GM21360 (cell line): ENCODE results near the gene AK9.

Source experiments
- ATAC-seq: cut with Tn5 transposase; IDR thresholded peaks from one replicate; pipeline ENCODE4 v1.9.1; 2021; ENCODE audit warnings: mild to moderate bottlenecking, moderate library complexity; ENCODE audit not compliant: unreplicated experiment

The AK9 gene

GRCh38 chr6:109515781-109516409 lies 175.1 kb downstream of the AK9 start:
- no peak for ATAC-seq

- no peak for ATAC-seq
Observed at GRCh38 chr6:109514946-109515345, 176.1 kb downstream of the AK9 start.

GRCh38 chr6:109513571-109514071 lies 177.4 kb downstream of the AK9 start:
- ATAC-seq: no peak

DNA sequence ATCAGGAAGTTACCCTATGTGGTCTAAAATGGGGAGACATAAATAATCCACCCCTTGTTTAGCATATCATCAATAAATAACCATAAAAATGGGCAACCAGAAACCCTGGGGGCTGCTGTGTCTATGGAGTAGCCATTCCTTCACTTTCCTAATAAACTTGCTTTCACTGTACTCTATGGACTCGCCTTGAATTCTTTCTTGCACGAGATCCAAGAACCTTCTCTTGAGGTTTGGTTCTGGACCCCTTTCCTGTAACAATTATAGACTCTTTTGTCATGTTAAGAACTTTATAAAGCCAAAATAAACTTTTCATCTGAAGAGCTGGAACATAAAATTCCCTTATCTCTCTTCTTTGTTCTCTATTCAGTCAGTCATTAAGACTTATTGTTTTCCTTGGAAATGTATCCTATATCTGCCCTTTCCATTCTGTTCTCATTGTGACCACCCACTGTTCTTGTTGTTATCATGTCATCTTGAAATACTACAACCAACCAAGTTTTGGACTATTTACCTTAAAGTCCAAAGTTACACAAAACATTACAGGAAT lies 178.7 kb downstream of the AK9 start:
- no peak for ATAC-seq

GRCh38 chr6:109511832-109512231 lies 179.2 kb downstream of the AK9 start:
- no peak for ATAC-seq

- no peak for ATAC-seq
Observed at GRCh38 chr6:109510358-109510757, 180.6 kb downstream of the AK9 start.

DNA sequence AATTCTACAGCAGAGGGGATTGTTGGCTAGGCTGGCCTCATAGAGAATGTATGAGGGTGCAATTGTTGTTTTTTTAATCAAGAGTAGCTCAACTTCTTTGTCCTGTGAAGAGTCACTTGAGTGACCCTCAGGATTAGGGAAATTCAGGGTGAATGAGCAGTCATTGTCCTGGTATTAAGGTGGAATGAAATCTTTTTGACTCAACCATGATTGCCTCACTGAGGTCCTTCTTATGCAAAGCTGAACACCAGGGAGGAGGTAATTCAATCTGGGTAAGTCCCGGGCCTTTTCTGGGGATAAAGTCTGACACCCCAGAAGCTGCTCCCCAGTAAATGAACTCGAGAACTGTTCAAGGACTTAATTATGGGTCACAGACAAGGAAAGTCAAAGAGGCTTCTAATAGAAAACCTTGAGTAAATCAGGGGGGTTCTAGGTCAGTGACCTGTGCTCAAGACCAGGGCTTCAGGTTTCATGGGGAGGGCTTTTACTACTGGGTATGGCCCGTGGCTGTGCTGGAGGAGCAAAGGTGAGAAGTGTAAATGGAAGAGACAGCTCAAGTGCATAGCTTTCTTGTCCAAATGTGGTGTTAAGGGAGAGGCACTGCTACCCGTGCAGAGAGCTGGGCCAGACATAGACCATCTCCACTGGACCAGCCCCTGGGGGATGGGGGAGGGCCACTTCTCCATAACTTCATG lies 182.7 kb downstream of the AK9 start:
- ATAC-seq: no peak

DNA sequence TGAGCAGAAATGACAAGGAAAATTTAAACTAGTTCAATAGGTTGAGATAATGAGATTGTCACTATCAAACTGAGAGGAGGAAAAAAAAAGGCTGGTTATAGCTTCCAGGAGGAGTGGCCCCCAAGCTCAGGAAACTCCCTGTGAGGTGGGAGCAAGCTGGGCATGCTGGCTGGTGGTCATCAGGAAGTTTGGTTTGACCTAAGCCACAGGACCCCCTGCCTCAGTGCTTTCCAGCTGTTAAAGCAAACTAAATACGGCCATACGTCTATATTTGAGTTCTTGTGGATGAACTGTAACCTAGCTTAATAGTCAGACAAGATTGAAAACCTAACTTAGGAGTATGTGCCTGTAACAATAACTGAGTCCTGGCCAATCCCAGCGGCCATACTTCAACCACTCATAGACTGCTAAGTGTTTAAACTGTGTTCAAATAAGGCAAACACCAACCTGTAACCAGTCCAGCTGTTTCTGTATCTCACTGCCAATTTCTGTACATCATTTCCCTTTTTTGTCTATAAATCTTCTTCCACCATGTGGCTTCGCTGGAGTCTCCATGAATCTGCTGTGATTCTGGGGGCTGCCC lies 183.4 kb downstream of the AK9 start:
- no peak for ATAC-seq

DNA sequence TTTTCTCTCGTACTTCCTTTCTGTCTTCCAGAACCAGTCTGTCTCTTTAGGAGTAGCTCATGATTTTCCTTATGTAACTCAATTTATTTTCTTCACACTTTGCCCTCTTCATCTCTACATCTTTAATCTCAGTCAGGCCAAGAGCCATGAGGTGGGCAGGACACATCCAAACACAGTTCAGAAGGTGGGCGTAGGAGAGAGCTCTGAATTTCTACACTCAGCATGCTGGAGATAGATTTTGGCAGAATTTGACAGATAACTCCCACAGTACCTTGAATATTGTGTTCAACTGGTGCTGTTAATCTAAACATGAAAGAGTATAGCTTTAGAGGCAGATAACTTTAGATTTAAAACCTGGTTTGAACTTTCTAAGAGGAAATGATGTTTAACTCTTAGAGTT lies 184.2 kb downstream of the AK9 start:
- ATAC-seq: no peak

DNA sequence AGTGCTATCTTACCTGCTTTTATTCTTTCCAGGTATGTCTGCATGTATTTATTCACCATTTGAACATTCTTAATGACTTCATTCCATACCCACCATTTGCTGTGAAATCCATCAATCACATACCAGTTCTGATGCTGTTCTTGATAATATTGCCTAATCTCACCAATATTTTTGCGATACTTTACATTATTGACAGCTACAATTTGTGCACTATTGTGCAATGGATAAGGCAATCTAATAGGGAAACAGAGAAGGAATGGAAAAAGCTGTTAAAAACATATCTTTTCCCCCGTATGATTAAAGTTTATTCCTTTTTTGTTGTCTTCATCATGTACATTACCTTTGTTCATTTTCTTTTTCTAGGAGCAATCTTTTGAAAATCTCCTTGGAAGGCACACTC lies 184.7 kb downstream of the AK9 start:
- ATAC-seq: no peak

GRCh38 chr6:109503327-109504224 lies 187.4 kb downstream of the AK9 start:
- ATAC-seq: no peak

DNA sequence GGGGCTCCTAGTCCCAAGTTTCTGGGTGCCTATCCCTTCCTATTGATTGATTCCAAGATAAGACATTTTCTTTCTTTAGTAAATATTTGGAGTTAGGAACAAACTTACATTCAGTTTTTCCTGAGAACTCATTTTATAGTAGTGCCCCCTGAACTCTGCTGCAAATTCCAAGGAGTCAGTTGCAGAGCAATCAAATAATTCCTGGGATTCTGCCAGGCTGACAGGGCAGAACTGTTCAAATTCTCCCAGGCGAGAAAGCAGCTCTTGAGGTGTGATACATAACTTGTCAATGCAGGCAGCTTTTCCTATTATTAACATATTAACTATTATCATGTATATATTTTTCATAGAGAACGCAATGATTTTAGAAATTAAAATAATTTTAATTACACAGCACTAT lies 192.1 kb downstream of the AK9 start:
- ATAC-seq: no peak

DNA sequence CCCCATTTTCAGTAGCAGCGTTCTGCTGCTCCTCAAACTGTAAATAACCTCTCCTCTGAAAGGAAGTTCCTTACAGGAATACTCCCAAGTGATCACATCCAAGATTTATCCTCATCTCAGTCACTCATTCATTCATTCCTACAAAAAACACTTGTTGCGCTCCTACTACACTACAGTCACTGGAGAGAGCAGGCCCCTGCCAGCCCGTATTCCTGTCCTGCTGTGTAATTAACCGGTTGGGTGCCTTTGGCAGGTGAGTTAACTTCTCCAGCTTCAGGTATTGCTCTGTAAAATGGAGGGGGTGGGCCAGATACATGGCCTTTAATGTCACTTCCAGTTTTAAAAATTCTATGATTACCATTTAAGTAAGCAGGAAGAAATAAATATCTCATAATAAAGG lies 192.9 kb downstream of the AK9 start:
- no peak for ATAC-seq

- no peak for ATAC-seq
Observed at GRCh38 chr6:109496036-109496772, 194.8 kb downstream of the AK9 start.

DNA sequence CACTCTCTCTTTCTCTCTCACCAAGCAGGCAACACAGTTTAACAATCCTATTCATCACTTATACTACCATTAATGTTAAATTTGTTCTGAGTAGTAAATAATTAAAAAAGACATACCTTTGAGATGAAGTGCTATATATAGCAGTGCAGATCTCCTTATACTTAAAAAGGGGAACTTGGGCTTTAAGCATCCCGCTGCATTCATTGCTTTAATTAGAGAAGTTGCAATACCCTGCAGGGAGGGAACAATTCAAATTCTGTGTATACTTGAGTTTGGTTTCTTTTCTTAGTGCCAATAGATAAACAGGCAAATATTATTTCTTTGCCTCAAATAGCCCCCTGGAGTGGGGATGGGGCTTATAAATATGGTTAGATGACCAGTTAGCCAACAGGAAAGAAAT lies 197.1 kb downstream of the AK9 start:
- no peak for ATAC-seq

- ATAC-seq: no peak
Observed at GRCh38 chr6:109491207-109491938, 199.6 kb downstream of the AK9 start.

DNA sequence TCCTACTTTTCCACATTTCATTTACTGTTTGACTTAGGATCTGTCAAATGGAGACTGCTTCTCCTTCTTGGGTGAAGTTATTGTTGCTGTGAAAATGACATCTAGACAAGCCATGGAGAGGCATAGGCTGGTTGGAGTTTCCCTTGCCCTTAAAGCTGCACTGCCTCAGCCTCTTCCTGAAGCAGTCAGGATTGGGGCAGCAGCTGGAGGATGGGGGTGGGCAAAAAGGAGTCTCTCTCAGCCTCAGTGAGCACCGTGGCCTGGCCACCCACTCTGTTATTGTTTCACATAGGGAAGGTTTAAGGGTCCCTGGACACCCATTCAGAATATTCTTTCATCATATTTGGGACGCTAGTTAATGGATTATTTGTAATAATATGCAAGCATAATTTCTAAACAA lies 200.3 kb downstream of the AK9 start:
- ATAC-seq: no peak

- no peak for ATAC-seq
Observed at GRCh38 chr6:109488001-109488400, 203.0 kb downstream of the AK9 start.

DNA sequence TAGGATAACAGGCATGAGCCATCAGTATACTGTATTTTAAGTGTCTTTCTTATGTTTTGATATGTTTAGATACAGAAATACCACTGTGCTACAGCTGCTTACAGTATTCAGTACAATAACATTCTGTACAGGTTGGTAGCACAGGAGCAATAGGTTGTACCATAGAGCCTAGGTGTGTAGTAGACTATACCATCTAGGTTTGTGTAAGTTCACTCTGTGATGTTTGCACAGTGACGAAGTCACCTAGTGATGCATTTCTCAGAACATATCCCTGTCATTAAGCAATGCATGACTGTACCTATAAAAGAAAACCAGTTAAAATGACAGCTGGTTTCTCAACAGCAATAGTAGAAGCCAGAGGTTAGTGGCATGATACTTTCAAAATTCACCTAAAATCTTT lies 204.9 kb downstream of the AK9 start:
- no peak for ATAC-seq
